GM19240 (cell line): ENCODE results near the gene RGN.
"Not testable (repeated sequence)": the region's sequence is repeated elsewhere in the genome, so short reads cannot be mapped to it uniquely, and the experiment has no call there.

ENCODE experiments used
- DNase-seq: peaks from one replicate; pipeline ENCODE4 v3.0.0; 2011; ENCODE audit warnings: low spot score; ENCODE audit not compliant: insufficient read length

RGN gene

DNA sequence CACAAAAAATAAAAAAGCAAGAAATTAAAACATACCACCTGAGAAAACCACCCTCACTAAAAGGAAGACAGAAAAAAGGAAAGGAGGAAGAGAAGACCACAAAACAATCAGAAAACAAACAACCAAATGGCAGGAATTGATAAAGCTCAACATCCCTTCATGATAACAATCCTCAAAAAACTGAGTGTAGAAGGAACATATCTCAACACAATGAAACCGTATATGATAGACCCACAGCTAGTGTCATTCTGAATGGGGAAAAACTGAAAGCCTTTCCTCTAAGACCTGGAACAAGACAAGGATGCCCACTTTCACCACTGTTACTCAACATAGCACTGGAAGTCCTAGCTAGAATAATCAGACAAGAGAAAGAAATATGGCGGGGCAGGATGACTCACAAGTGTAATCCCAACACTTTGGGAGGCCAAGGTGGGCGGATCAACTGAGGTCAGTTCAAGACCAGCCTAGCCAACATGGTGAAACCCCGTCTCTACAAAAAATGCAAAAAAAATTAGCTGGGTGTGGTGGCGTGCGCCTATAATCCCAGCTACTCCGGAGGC is 38.4 kb downstream of the RGN start:
- not testable (repeated sequence) for DNase-seq

DNA sequence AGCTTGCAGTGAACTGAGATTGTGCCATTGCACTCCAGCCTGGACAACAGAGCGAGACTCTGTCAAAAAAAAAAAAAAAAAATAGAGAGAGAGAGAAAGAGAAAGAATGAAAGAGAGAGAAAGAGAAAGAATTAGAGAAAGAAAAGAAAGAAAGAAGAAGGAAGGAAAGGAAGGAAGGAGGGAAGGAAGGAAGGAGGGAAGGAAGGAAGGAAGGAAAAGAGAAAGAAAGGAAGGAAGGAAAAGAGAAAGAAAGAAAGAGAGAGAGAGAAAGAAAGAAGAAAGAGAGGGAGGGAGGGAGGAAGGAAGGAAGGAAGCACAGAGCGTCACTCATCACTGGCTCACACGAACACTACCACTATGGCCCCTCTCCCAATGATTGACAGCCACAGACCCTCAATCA is 46.2 kb downstream of the RGN start:
- DNase-seq = not testable (repeated sequence)

DNA sequence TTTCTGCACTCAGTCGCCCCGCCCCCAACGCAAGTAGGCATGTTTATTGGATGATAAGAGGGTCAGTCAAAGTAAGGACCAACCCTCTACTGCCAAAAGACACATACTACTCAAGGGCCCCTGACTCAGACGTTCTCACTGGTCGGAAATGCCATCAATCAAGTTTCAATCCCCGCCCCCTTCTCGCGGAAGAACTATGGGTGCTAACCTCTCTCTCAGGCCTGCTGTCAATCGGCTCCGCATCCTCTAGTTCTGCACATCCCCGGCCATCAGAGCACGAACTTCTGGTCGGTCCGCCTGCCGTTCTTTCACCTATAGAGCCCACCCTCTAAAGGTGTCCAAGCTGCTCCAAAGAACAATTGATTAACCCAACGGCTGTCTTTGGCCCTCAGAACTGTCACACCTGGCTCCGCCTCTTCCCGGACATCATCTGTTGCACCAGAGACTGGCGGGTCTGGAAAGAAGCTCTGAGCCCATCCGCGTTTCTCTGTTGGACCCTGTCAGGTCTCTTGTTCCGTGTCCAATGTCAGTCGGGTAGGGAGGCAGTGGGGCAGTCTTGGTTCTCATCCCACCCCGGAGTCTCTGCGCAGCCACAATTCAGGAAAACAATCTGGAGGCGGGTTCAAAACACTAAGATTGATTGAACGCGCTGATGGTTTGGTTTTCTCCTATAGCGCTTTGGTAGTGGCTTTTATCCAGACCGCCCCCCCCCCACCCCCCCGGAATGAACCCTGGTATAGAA is 51.1 kb downstream of the RGN start:
- DNase-seq = peak; percentile 53

DNA sequence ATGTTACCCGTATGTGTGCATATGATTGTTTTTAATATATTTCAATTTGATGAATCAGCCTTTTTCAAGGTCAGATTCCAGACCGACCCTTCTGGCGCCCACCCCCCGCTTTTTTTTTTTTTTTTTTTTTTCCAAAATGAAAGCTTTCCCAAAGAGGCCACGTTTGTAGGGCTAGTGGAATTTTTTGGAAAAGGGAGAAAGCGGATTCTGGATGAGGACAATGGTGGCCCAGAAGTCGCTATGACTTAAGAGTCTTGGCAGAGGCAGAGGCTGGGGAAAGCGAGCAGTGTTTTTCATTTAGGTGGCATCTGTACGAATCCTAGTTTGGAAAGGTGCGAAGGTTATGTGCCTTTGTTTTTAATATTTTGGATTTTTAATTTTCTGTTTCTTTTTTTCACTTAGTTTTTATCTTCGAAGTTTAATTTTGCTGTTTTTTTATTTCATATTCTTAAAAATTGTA is 51.7 kb downstream of the RGN start:
- DNase-seq = no peak

DNA sequence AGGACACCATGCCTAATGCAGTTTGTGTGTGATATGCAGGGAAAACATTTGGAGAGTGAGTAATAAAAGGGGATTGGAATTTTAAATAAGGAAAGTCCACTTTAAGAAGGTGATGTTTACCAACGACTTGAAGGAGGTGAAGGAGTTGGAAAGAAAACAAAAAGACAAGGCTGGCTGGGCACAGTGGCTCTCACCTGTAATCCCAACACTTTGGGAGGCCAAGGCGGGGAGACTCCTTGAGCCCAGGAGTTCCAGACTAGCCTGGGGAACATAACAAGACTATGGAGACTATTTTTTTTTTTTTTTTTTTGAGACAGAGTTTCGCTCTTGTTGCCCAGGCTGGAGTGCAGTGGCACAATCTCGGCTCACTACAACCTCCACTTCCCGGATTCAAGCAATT is 55.2 kb downstream of the RGN start:
- no peak for DNase-seq

DNA sequence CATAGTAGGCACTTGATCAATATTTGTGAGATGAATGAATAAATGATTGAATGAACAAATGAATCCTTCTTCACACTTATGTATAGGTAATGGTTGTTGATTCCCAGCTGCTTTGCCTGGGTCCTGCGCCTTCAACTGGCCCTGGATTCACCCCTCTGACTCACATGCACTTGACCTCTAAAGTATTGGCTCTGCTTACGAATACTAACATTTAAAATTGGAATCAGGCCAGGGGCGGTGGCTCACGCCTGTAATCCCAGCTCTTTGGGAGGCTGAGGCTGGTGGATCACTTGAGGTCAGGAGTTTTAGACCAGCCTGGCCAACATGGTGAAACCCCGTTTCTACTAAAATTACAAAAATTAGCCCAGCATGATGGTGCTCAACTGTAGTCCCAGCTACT is 57.4 kb downstream of the RGN start:
- not testable (repeated sequence) for DNase-seq

DNA sequence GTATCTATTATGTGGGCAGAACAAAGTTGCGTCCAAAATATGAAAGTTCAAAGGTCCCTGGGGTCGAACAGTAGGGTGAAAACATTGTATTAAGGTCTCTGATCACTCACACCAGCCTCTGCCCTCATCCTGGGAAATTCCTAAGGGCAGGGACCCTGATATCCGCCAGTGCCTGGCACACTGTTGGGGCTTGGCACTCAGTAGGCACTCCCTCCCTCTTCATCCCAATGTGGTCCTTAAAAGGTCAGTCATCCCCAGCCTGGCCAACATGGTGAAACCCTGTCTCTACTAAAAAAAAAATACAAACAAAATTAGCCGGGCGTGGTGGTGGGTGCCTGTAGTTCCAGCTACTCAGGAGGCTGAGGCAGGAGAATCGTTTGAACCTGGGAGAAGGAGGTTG is 59.9 kb downstream of the RGN start:
- no peak for DNase-seq
